ENCODE data around the gene CCDC24. TPM values are rescaled to one million over a fixed set of nuclear protein-coding genes. Genes with fewer than 3 reads are reported as not detected.

CCDC24 gene
- total and polyA plus RNA-seq, 9 of the 15 experiments (the other 6 are each of a cell fraction or from before 2014, with no cell fraction given) = 0.31 to 4.5 (median 1.5) TPM

- Histone ChIP-seq H3K9me1 (ENCODE audit: control insufficient read depth, insufficient read depth, low read length) (no peaks in the 10 kb centered on the region), H3K9ac (ENCODE audit: insufficient read depth in 1 of 2, low read depth in 2 of 2, low read length in 2 of 2) (peak overlapping the region in 1 of 2 experiments; percentile 59; a peak in 1 of 4 replicates), H3K4me2 (ENCODE audit: insufficient read depth, low read length) (no peak overlapping the region), H4K20me1 (replicated peaks; ENCODE audit: control insufficient read depth, insufficient read depth, low read length) (no peaks in the 10 kb centered on the region; the same call in 1 of the 2 replicates), H3K4me3 (no peak overlapping the region), H3K79me2 (ENCODE audit: control insufficient read depth, insufficient read depth, low read length) (no peaks in the 10 kb centered on the region), H3K4me1 (replicated peaks in 1 of 2; ENCODE audit: control insufficient read depth in 2 of 2, insufficient read depth in 2 of 2, low read length in 2 of 2) (peaks cover 6 to 47% of the 10 kb centered on the region in 2 experiments; a peak in 4 of 5 replicates), H3K27ac (ENCODE audit: extremely low read depth, low read depth, low read length) (no peak overlapping the region), H3K27me3 (ENCODE audit: control insufficient read depth in 2 of 2, insufficient read depth in 2 of 2, low read length in 2 of 2) (no peaks in the 10 kb centered on the region), H2AFZ (ENCODE audit: low read depth, low read length) (no peak overlapping the region), H3K36me3 (ENCODE audit: control insufficient read depth, insufficient read depth, low read length) (no peaks in the 10 kb centered on the region), H3K9me3 (replicated peaks; ENCODE audit: control insufficient read depth, insufficient read depth, low read depth, low read length) (no peaks in the 10 kb centered on the region)
- WGBS (ENCODE audit: insufficient coverage, low coverage, missing lambda C conversion rate) = 63% methylated on average over 2 of the region's 2 CpGs
- ChIA-PET CTCF (ENCODE audit: low intra/inter-chr PET ratio) (no interaction called here), POLR2A (no interaction called here)
- TF ChIP-seq TFAM (CRISPR knock-in tag; conservative IDR thresholded peaks at IDR 0.05) = no peak
- no peak for TF ChIP-seq IFI16 (CRISPR knock-in tag; IDR thresholded peaks at IDR 0.05)
- TF ChIP-seq, protein P1, sequence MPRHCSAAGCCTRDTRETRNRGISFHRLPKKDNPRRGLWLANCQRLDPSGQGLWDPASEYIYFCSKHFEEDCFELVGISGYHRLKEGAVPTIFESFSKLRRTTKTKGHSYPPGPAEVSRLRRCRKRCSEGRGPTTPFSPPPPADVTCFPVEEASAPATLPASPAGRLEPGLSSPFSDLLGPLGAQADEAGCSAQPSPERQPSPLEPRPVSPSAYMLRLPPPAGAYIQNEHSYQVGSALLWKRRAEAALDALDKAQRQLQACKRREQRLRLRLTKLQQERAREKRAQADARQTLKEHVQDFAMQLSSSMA (CRISPR knock-in tag; IDR thresholded peaks at IDR 0.05) = no peak
- no peak for TF ChIP-seq ZNF551 (CRISPR knock-in tag; IDR thresholded peaks at IDR 0.05)
- no peak for TF ChIP-seq ZZZ3 (IDR thresholded peaks at IDR 0.05)
- TF ChIP-seq NFIC (IDR thresholded peaks at IDR 0.05) = peak; percentile 62
- TF ChIP-seq MEIS2 (IDR thresholded peaks at IDR 0.05; ENCODE audit: partially characterized antibody) = peak; percentile 19
- FAIRE-seq (no peak), ATAC-seq (no peak), DNase-seq (ENCODE audit: extremely low read depth in 1 of 4, low spot score in 3 of 4) (no peak)
- intact Hi-C loops (cut with micrococcal nuclease) = no loop called here
- no TSS peak for BruUV-seq (replicated peaks)
- in situ Hi-C loops (cut with MboI) = no loop called here
These were observed 21.0 kb downstream of the CCDC24 start for GRCh38 chr1:44012404-44012803.
